Vagina (tissue), 2 donors: Measurements from ENCODE around the gene GRM7. TPM values are rescaled to one million over a fixed set of nuclear protein-coding genes. Genes with fewer than 3 reads are reported as not detected.

Experiments
- DNase-seq, 2 donors: peaks; one replicate each; pipeline ENCODE4 v3.0.0-alpha.2; 2017; ENCODE audit errors: extremely low spot score in 2 of 2
- H3K27ac ChIP-seq: fragments of 200-600 bp; sonication (generic); one replicate; pipeline ENCODE4 v1.5.1; 2019
- H3K27me3 ChIP-seq: fragments of 200-600 bp; sonication (generic); one replicate; pipeline ENCODE4 v1.5.1; 2019
- H3K36me3 ChIP-seq, 2 donors: fragments of 200-600 bp; sonication (generic); one replicate each; pipeline ENCODE4 v1.5.1; 2017 to 2019
- H3K4me1 ChIP-seq: fragments of 200-600 bp; sonication (generic); one replicate; pipeline ENCODE4 v1.5.1; 2019
- H3K4me3 ChIP-seq, 2 donors: fragments of 200-600 bp; sonication (generic); 1 replicate in 1 of 2; 2 replicates in 1 of 2; pipeline ENCODE4 v1.5.1; 2016 to 2019
- H3K9me3 ChIP-seq: fragments of 200-600 bp; sonication (generic); one replicate; pipeline ENCODE4 v1.5.1; 2019
- CTCF ChIP-seq, 3 experiments: fragments of 450-650 bp in 2 of 3; fragments of 200-600 bp in 1 of 3; sonication (generic) in 1 of 3; IDR thresholded peaks; one replicate each; pipeline ENCODE4 v1.5.1; 2017 to 2019; ENCODE audit warnings: antibody characterized with exemption in 3 of 3, mild to moderate bottlenecking in 2 of 3, moderate library complexity in 2 of 3
- POLR2A ChIP-seq, 2 donors: fragments of 450-650 bp; IDR thresholded peaks; one replicate each; pipeline ENCODE4 v1.6.1; 2017; ENCODE audit warnings: antibody characterized with exemption in 2 of 2, mild to moderate bottlenecking in 2 of 2, moderate library complexity in 2 of 2
- POLR2AphosphoS5 ChIP-seq, 2 donors: sonication (generic); formaldehyde crosslinking; IDR thresholded peaks; one replicate each; pipeline ENCODE4 v1.9.0; 2017; ENCODE audit warnings: antibody characterized with exemption in 2 of 2, mild to moderate bottlenecking in 2 of 2, low read depth in 1 of 2; ENCODE audit not compliant: insufficient read depth in 1 of 2
- intact Hi-C: fragments of 100-400 bp; cut with DNase I; formaldehyde crosslinking; loops from one replicate; pipeline ENCODE4 v1.15.1; 2023
- total RNA-seq: library from RNA; depleted of rRNA; stranded (reverse); fragments of >200 nt; gene quantifications from one replicate; pipeline ENCODE4 v1.2.3, GENCODE V29; 2016

The GRM7 gene
- total RNA-seq: 2.0 TPM

DNA sequence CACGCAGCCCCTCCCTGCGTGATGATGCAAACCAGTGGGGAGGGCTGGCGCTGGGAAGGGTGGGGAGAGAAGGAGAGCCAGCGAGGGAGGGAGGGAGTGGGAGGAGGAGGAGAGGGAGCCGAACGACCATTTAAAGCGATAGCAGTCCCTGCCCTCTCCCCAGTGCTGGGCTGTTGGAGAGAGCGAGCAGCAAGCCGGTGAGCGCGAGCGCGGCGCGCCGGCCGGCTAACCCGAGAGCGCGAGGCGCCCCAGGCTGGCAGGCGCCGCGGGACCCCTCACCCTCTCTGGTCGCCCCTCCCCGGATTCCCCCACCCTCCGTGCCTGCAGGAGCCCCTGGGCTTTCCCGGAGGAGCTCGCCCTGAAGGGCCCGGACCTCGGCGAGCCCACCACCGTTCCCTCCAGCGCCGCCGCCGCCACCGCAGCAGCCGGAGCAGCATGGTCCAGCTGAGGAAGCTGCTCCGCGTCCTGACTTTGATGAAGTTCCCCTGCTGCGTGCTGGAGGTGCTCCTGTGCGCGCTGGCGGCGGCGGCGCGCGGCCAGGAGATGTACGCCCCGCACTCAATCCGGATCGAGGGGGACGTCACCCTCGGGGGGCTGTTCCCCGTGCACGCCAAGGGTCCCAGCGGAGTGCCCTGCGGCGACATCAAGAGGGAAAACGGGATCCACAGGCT lies at the start of gene GRM7:
TSS of gene GRM7 (plus strand) at position 162 of the 671 bp plus-strand sequence.
- no peak for DNase-seq
- Histone ChIP-seq H3K27me3 (no peaks in the 10 kb centered on the region), H3K9me3 (no peaks in the 10 kb centered on the region), H3K36me3 (no peaks in the 10 kb centered on the region), H3K4me3 (peak within 1 kb of the TSS; percentile 41 to 43), H3K27ac (no peak within 1 kb of the TSS), H3K4me1 (peaks cover 24% of the 10 kb centered on the region)
- intact Hi-C loops: no loop called here
- no peak for TF ChIP-seq CTCF (IDR thresholded peaks at IDR 0.05)
- peak in 1 of 2 donors; percentile 19 for TF ChIP-seq POLR2AphosphoS5 (IDR thresholded peaks at IDR 0.05; ENCODE audit: insufficient read depth in 1 of 2, low read depth in 1 of 2)
- TF ChIP-seq POLR2A (IDR thresholded peaks at IDR 0.05): no peak

- no peak for DNase-seq
- intact Hi-C loops: no loop called here
- Histone ChIP-seq H3K9me3 (no peaks in the 10 kb centered on the region), H3K36me3 (no peaks in the 10 kb centered on the region), H3K27me3 (no peaks in the 10 kb centered on the region), H3K4me3 (no peak overlapping the region), H3K27ac (no peak overlapping the region), H3K4me1 (no peaks in the 10 kb centered on the region)
- TF ChIP-seq POLR2AphosphoS5 (IDR thresholded peaks at IDR 0.05; ENCODE audit: insufficient read depth in 1 of 2, low read depth in 1 of 2): no peak
- TF ChIP-seq CTCF (IDR thresholded peaks at IDR 0.05): no peak
- no peak for TF ChIP-seq POLR2A (IDR thresholded peaks at IDR 0.05)
These were observed 39.5 kb upstream of the GRM7 start for GRCh38 chr3:6821411-6821810.

DNA sequence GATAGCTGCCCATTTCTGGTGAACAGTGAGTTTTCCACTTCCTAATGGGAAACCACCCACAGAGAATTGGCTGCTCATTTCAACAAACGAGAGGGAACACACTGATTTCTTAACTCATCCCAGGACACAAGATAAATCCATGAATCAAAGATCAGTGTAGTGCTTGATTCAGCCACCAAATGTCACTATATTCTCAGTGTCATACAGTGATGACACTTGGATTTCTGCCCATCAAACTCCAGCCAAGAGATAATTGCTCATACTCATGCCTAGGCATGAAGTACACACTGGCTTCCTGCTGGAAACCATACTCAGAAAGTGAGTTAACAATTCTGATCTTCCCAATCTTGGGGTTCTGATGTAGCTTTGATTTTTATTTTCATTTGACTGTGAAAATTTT lies 35.4 kb upstream of the GRM7 start:
- no peaks in the 10 kb centered on the region for H3K4me1 ChIP-seq
- no peak for TF ChIP-seq CTCF (IDR thresholded peaks at IDR 0.05)
- no peak for TF ChIP-seq POLR2A (IDR thresholded peaks at IDR 0.05)
- TF ChIP-seq POLR2AphosphoS5 (IDR thresholded peaks at IDR 0.05; ENCODE audit: insufficient read depth in 1 of 2, low read depth in 1 of 2): no peak
- H3K9me3 ChIP-seq: no peaks in the 10 kb centered on the region
- no peak overlapping the region for H3K4me3 ChIP-seq
- no peak for DNase-seq
- no peaks in the 10 kb centered on the region for H3K27me3 ChIP-seq
- H3K36me3 ChIP-seq: no peaks in the 10 kb centered on the region
- intact Hi-C loops: no loop called here
- H3K27ac ChIP-seq: no peak overlapping the region

- no peak overlapping the region for H3K4me3 ChIP-seq
- no peak overlapping the region for H3K27ac ChIP-seq
- H3K9me3 ChIP-seq: no peaks in the 10 kb centered on the region
- H3K27me3 ChIP-seq: no peaks in the 10 kb centered on the region
- no peak for DNase-seq
- no peaks in the 10 kb centered on the region for H3K36me3 ChIP-seq
- TF ChIP-seq CTCF (IDR thresholded peaks at IDR 0.05) (no peak), POLR2A (IDR thresholded peaks at IDR 0.05) (no peak), POLR2AphosphoS5 (IDR thresholded peaks at IDR 0.05; ENCODE audit: insufficient read depth in 1 of 2, low read depth in 1 of 2) (no peak)
- intact Hi-C loops: no loop called here
- no peaks in the 10 kb centered on the region for H3K4me1 ChIP-seq
These were observed 33.5 kb upstream of the GRM7 start for GRCh38 chr3:6827453-6827852.

- Histone ChIP-seq H3K36me3 (no peaks in the 10 kb centered on the region), H3K27ac (no peak overlapping the region), H3K9me3 (no peaks in the 10 kb centered on the region), H3K4me3 (no peak overlapping the region), H3K27me3 (no peaks in the 10 kb centered on the region), H3K4me1 (no peaks in the 10 kb centered on the region)
- intact Hi-C loops: no loop called here
- no peak for DNase-seq
- TF ChIP-seq POLR2A (IDR thresholded peaks at IDR 0.05): no peak
- no peak for TF ChIP-seq CTCF (IDR thresholded peaks at IDR 0.05)
- TF ChIP-seq POLR2AphosphoS5 (IDR thresholded peaks at IDR 0.05; ENCODE audit: insufficient read depth in 1 of 2, low read depth in 1 of 2): no peak
These were observed 16.2 kb upstream of the GRM7 start for GRCh38 chr3:6844723-6845122.
